Measurements from ENCODE around the gene RDM1.

The RDM1 gene

DNA sequence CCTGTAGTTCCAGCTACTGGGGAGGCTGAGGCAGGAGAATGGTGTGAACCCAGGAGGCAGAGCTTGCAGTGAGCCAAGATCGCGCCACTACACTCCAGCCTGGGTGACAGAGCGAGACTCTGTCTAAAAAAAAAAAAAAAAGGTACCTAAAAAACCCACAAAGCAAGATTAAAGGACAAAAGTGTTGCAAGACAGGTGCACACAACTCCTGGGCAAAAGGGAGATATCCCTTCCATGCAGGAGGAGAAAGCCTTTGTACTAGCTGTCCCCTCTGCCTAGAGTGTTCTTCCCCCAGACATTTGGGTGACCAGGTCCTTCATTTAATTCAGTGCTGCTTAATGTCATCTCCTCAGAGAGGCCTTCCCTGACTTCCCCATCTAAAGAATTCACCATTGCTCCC is 7.9 kb upstream of the RDM1 start:
- in situ Hi-C loops (cut with MboI; ENCODE audit: low sequenced_read_pairs) = loop anchor here (10.0 kb wide), 1 partner anchor 54 kb away; the partner anchor contains the start of gene CCL5

GRCh38 chr17:35936063-35936462 is 5.5 kb upstream of the RDM1 start:
- in situ Hi-C loops (cut with MboI; ENCODE audit: low sequenced_read_pairs) = loop anchor here (10.0 kb wide), 1 partner anchor 51 kb away; the partner anchor contains the start of gene CCL5

- in situ Hi-C loops (cut with MboI; ENCODE audit: low sequenced_read_pairs) = loop anchor here (10.0 kb wide), 1 partner anchor 50 kb away; the partner anchor contains the start of gene CCL5
Observed at GRCh38 chr17:35934760-35935159, 4.2 kb upstream of the RDM1 start.

- in situ Hi-C loops (cut with MboI; ENCODE audit: low sequenced_read_pairs) = loop anchor here (10.0 kb wide), 1 partner anchor 48 kb away; the partner anchor contains the start of gene CCL5
Observed at GRCh38 chr17:35932586-35932985, 2.0 kb upstream of the RDM1 start.

GRCh38 chr17:35931794-35932425 is 1.3 kb upstream of the RDM1 start:
- in situ Hi-C loops (cut with MboI; ENCODE audit: low sequenced_read_pairs) = loop anchor here (10.0 kb wide), 1 partner anchor 47 kb away; the partner anchor contains the start of gene CCL5

DNA sequence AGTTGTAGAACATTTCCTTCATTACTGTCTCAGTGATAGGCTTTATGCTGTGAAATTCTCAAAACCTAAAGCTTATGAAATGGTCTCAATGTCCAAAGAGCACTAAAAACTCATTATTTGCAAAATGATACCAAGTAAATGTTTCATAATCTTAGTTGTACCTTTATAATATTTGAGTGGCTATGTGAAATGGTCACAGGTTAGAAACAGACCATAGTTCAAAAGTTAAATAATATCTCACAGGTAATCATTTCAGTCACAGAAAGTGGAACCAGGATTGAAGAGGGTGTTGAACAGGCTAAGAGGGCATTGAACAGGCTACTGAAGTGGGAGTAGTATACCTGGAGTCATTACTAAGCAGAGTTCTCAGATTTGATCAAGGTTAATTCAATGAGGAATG is 2.9 kb downstream of the RDM1 start:
- in situ Hi-C loops (cut with MboI; ENCODE audit: low sequenced_read_pairs) = no loop called here

GRCh38 chr17:35923609-35924114 is 6.9 kb downstream of the RDM1 start:
- in situ Hi-C loops (cut with MboI; ENCODE audit: low sequenced_read_pairs) = no loop called here

- in situ Hi-C loops (cut with MboI; ENCODE audit: low sequenced_read_pairs) = no loop called here
Observed at GRCh38 chr17:35920229-35920628, 10.3 kb downstream of the RDM1 start.

GRCh38 chr17:35918665-35919064 is 11.9 kb downstream of the RDM1 start:
- in situ Hi-C loops (cut with MboI; ENCODE audit: low sequenced_read_pairs) = no loop called here

GRCh38 chr17:35917519-35918213 is 12.9 kb downstream of the RDM1 start:
- in situ Hi-C loops (cut with MboI; ENCODE audit: low sequenced_read_pairs) = no loop called here

GRCh38 chr17:35915153-35915964 is 15.2 kb downstream of the RDM1 start:
- in situ Hi-C loops (cut with MboI; ENCODE audit: low sequenced_read_pairs) = no loop called here

DNA sequence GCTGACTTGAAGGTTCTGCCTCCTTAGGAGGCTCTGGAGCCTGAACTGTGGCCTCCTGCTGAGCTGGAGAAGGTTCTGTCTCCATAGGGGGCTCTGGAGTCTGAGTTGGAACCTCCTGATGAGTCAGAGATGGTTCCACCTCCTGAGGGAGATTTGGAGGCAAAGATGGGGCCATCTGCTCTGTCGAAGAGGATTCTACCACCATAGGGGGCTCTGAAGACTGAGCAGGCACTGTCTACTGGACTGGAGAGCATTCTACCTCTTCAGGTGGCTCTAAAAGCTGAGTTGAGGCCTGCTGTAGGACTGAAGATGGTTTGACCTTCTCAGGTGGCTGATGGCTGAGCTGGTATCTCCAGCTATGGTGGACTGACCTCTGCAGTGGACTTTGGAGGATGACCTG is 16.2 kb downstream of the RDM1 start:
- in situ Hi-C loops (cut with MboI; ENCODE audit: low sequenced_read_pairs) = no loop called here

DNA sequence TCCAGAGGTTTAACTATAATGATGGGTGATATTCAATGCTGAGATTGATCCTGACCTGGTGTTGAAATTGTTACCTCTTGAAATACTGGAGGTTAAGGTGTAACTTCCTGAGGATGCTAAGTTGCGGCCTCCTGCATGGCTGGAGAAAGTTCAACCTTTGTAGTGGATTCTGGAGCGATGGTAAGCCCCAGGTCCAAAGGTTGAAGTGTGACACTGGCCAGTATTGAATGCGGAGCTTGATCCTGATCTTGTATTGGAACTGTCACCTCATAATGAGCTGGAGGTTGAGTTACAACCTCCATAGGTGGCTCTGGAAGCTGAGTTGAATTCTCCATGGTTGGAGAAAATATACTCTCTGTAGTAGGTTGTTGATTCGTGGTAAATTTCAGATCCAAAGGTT is 17.0 kb downstream of the RDM1 start:
- in situ Hi-C loops (cut with MboI; ENCODE audit: low sequenced_read_pairs) = no loop called here

DNA sequence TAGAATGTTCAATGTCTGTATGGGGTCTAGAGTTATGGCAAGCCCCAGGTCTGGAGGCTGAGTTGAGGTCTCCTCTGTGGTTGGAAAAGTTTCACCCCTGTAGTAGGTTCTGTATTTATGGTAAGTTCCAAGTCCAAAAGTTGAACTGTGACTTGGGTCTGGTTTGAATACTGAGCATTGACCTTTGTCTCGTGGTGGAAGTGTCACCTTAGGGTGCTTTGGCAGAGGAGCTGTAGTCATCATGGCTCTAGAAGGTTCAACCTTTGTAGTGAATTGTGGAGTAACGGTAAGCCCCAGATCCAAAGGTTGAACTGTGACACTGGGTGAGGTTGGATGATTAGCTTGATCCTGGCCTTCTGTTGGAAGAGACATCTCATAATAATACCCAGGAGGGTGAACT is 17.6 kb downstream of the RDM1 start:
- in situ Hi-C loops (cut with MboI; ENCODE audit: low sequenced_read_pairs) = no loop called here

DNA sequence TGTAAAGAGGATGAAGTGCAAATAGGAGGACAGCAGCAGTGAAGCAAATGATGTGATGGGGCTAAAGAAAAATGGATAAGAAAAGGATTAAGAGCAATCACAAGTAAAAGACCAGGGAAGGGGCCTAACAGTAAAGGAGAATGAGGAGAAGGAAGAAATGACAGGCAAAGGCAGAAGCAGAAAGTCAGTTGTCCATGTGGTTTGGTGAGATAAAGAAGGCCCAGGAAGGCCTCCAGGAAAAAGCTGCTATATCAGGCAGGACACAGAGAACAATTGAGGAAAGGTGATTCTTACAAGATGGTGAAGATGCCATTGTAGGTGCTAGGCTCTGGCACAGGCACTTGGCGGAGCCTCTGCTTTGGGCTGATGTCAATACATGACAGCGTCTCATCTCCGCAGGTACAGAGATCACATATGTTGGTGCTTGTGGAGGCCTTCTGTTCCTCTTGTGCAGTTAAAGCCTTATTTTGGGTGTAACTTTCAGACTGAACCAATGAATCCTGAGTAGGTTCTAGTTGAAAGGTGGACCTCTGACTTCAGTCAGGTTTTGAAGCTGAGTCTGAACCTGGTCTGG is 18.1 kb downstream of the RDM1 start:
- in situ Hi-C loops (cut with MboI; ENCODE audit: low sequenced_read_pairs) = no loop called here

DNA sequence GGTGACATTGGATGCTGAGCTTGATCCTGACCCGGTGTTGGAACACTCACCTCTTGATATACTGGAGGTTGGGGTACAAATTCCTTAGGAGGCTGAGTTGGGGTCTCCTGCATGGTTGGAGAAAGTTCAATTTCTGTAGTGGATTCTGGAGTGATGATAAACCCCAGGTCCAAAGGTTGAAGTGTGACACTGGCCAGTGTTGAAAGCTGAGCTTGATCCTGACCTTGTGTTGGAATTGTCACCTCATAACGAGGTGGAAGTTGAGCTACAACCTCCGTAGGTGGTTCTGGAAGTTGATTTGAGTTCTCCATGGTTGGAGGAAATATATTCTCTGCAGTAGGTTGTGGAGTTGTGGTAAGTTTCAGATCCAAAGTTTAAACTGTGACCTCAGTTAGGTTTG is 21.2 kb downstream of the RDM1 start:
- in situ Hi-C loops (cut with MboI; ENCODE audit: low sequenced_read_pairs) = no loop called here

GRCh38 chr17:35907691-35908090 is 22.9 kb downstream of the RDM1 start:
- in situ Hi-C loops (cut with MboI; ENCODE audit: low sequenced_read_pairs) = no loop called here

- in situ Hi-C loops (cut with MboI; ENCODE audit: low sequenced_read_pairs) = no loop called here
Observed at GRCh38 chr17:35906926-35907637, 23.5 kb downstream of the RDM1 start.

DNA sequence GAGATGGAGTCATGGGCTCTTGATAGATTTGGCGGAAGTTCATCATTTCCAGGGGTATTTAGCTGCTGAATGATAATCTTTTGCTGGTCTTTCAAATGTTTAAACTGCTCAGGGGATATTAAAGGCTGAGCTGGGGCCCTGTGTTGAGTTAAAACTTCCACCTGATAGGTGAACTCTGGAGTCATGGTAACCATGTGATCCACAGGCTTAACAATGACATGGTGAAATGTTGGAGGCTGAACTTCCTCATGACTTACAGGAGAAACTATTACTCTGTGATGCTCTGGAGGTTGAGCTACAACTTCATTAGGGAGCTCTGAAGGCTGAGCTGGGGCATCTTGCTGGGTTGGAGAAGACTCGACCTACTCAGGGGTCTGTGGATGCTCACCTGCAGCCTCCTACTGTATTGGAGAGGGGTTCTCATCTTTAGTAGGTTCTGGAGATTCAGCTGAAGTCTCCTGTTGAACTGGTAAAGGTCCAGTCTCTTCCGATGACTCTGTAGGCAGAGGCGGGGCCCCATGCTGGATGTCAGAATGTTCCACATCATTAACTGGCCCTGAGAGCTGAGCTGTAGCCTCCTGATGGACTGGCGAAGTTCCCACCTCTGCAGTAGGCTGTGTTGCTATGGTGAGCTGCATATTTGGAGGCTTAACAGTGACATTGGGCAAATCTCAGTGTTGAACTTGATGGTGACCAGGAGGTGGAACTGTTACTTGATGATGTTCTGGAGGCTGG is 24.2 kb downstream of the RDM1 start:
- in situ Hi-C loops (cut with MboI; ENCODE audit: low sequenced_read_pairs) = no loop called here

DNA sequence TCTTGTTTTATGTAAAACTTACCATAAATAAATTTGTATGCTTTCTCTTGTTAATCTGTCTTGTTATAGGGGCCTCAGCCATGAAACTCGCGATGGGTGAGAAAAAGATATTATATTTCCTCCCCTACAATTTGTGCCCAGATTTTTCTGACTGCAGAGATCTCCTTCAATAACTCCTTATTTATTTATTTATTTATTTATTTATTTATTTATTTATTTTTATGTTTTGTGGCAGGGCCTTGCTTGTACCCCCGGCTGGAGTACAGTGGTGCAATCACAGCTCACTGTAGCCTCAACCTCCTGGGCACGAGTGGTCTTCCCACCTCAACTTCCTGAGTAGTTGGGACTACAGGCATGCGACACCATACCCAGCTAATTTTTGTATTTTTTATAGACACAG is 27.1 kb downstream of the RDM1 start:
- in situ Hi-C loops (cut with MboI; ENCODE audit: low sequenced_read_pairs) = no loop called here

Data from HL-60/S4 treated with retinoic acid at 250 ng/mL for 4 days and 3 days (cell line).